Mucosa of gallbladder (tissue), 1 donor: ENCODE results near the gene APOC4. TPM values are rescaled to one million over a fixed set of nuclear protein-coding genes. Genes with fewer than 3 reads are reported as not detected.
"Not testable (repeated sequence)": the region's sequence is repeated elsewhere in the genome, so short reads cannot be mapped to it uniquely, and the experiment has no call there.

Source experiments
- DNase-seq: peaks from one replicate; pipeline ENCODE4 v3.0.0-alpha.2; 2020; ENCODE audit warnings: low spot score
- total RNA-seq: library from RNA; stranded (reverse); gene quantifications from one replicate; pipeline ENCODE4 v1.2.1, GENCODE V29; 2021
- donor health status: DM: no; HTN: no; CAD: no.

Gene APOC4
- total RNA-seq, 1 donor from 2014 or later = not detected

DNA sequence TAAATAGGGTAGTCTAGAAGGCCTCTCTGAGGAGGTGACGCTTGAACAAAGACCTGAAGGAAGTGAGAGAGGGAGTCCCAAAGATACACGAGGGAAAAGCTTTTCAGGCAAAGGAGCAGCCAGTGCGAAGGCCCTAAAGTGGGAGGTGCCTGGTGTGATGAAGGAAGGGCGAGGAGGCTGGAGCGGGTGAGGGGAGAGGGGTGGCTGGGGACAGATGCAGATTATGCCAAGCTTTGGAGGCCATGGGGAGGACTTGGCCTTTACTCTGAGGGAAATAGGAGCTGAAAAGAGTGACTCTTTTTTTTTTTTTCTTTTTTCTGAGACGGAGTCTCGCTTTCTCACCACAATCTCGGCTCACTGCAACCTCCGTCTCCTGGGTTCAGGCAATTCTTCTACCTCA lies 16.1 kb downstream of the APOC4 start:
- DNase-seq = no peak

- no peak for DNase-seq
Measured at GRCh38 chr19:44959691-44960090, 17.7 kb downstream of the APOC4 start.

- DNase-seq = no peak
Measured at GRCh38 chr19:44960906-44961728, 19.1 kb downstream of the APOC4 start.

- no peak for DNase-seq
Measured at GRCh38 chr19:44961821-44962220, 19.8 kb downstream of the APOC4 start.

GRCh38 chr19:44968118-44968517 lies 26.1 kb downstream of the APOC4 start:
- no peak for DNase-seq

- no peak for DNase-seq
Measured at GRCh38 chr19:44968670-44969069, 26.6 kb downstream of the APOC4 start.

GRCh38 chr19:44969437-44969836 lies 27.4 kb downstream of the APOC4 start:
- no peak for DNase-seq

DNA sequence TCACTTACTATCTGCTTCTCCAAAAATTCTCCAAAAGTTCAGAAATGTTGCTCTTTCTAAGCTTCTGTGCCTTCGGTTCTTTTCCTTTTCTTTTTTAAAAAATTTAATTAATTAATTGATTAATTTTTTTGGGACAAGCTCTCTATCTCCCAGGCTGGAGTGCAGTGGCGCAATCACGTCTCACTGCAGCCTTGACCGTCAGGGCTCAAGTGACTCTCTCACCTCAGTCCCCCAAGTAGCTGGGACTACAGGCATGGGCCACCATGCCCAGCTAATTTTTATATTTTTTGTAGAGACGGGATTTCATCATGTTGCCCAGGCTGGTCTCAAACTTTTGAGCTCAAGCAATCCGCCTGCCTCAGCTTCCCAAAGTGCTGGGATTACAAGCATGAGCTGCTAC lies 29.4 kb downstream of the APOC4 start:
- DNase-seq = not testable (repeated sequence)

DNA sequence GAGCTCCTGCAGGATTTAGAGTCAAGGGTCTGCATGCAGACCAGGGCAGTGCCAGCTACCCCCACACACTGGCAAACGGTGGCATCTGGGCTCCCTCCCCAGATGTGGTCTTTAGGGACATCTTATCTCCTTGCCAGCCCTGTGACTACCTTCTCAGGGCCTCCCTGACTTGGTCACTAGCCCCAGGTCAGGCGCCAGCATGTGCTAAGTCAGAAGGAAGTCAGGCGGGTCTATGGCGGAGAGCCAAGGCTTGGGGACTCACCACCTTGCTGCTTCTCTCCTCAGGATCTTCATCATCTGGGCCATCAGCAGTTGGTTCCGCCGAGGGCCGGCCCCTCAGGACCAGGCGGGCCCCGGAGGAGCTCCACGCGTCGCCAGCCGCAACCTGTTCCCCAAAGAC lies 30.8 kb downstream of the APOC4 start:
- DNase-seq = no peak

- DNase-seq = no peak
Measured at GRCh38 chr19:44973982-44974735, 32.1 kb downstream of the APOC4 start.

- DNase-seq = no peak
Measured at GRCh38 chr19:44974857-44975256, 32.8 kb downstream of the APOC4 start.

DNA sequence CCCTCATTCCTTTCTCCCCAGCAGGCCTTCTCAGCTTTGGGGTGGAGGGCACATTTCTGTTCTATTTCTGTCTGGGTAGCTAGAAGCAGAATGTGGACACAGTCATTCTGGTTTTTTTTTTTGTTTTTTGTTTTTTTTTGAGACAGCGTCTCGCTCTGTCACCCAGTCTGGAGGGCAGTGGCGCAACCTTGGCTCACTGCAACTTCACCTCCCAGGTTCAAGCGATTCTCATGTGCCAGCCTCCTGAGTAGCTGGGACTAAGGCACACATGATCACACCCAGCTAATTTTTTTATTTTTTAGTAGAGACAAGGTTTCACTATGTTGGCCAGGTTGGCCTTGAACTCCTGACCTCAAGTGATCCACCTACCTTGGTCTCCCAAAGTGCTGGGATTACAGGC lies 33.4 kb downstream of the APOC4 start:
- no peak for DNase-seq

- DNase-seq = no peak
Measured at GRCh38 chr19:44984005-44984404, 42.0 kb downstream of the APOC4 start.

DNA sequence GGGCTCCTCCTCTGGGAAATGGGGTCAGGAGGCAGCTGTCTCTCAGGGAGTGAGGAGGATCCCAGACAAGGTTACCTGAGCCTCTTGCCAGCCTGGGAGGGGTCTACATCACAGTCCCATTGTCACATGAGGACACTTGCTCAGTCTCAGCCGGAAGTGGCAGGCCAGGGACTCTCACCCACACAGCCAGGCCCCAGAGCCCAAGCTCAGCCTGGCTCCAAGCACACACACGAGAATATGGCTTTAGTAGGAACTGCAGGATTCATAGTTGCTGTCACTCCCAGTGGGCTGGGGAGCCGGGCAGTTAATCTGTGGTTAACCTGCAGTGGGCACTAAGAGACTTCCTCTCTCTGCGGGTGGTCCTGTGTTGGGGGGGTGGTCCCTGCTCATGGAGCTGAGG lies 43.4 kb downstream of the APOC4 start:
- no peak for DNase-seq

- no peak for DNase-seq
Measured at GRCh38 chr19:44986389-44986788, 44.4 kb downstream of the APOC4 start.

DNA sequence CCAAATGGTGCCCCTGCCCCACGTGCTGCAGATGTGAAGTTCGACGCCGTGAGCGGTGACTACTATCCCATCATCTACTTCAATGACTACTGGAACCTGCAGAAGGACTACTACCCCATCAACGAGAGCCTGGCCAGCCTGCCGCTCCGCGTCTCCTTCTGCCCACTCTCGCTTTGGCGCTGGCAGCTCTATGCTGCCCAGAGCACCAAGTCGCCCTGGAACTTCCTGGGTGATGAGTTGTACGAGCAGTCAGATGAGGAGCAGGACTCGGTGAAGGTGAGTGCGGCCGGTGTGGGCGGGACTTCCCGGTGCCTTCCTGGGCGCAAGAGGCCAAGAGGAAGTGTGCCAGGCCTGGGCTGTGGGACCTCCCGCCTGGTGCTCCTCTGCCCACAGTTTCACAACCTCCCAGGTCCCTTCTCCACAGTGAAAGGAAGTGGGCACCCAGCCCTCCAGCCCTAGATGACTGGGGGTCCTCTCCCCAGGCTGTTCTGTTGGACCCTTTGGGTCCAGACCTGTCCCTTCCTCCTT lies 45.2 kb downstream of the APOC4 start:
- no peak for DNase-seq

DNA sequence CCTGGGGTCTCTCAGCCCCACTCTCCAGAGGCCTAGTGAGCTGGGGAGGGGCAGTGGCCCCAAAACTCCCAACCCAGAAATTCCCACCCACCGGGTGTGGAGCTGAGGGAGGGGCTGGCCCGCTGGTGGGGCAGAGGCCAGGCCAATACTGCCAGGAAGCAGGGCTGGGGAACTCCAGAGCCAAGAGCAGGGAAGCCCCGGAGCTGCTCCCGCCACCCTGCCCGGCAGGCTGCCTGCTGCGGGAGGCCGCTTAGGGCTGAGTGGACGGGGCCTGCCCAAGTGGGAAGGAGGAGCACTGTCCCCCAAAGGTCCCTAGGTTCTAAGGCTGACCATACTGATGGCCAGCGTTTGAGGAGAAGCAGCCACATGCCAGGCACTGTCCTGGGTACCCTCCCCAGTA lies 46.2 kb downstream of the APOC4 start:
- no peak for DNase-seq

DNA sequence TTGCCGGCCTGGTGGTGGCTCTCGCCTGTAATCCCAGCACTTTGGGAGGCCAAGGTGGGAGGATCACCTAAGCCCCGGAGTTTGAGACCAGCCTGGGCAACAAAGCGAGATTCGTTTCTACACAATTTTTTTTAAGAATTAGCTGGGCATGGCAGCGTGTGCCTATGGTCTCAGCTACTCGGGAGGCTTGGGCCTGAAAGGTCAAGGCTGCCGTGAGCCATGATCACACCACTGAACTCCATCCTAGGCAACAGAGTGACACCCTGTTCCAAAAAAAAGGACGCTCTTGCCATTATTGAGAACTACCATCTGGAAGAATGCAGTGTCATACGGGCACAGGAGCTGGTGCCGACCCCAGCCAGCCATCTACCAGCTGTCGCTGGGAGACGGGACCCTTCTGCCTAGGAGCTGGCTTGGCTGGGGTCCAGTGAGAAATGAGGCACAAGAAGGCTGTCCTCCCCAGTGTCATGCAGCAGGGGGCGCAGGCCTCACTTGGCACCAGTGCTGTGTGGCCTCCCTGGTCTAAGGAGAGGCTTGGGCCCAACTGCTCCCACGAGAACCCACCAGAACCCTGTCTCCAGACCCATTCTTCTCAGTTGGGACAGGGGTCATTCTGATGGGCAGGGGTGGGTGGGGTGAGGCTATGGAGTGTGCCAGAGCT lies 47.0 kb downstream of the APOC4 start:
- DNase-seq = peak; percentile 44

- no peak for DNase-seq
Measured at GRCh38 chr19:44990459-44990858, 48.4 kb downstream of the APOC4 start.

DNA sequence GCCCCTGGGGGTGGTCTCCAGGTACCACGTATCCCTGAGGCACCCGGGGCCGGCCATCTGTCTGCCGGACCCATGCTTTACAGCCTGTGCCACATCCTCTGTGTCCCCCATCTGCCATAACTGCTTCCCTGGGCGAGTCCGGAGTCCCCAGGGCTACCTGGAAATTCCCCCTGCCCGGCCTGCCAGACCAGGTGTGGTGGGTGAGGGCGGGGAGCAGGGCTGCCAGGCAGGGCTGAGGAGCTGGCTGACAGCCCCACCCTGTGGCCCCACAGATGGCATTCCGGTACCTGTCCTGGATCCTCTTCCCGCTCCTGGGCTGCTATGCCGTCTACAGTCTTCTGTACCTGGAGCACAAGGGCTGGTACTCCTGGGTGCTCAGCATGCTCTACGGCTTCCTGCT lies 48.9 kb downstream of the APOC4 start:
- DNase-seq = no peak

- DNase-seq = no peak
Measured at GRCh38 chr19:44992336-44993163, 50.5 kb downstream of the APOC4 start.

DNA sequence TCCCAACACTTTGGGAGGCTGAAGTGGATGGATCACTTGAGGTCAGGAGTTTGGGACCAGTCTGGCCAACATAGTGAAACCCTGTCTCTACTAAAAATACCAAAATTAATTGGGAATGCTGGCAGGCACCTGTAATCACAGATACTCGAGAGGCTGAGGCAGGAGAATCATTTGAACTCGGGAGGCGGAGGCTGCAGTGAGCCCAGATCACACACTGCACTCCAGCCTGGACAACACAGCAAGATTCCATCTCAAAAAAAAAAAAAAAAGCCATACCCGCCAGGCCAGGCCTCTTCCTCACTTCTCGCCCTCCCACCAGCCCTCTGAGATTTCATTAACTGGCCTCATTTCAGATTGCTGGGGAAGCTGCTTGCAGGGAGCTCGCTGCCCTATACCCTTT lies 51.5 kb downstream of the APOC4 start:
- DNase-seq = no peak
